ENCODE results near the gene SMARCD1.
"Not testable (repeated sequence)": the region's sequence is repeated elsewhere in the genome, so short reads cannot be mapped to it uniquely, and the experiment has no call there.

The SMARCD1 gene

DNA sequence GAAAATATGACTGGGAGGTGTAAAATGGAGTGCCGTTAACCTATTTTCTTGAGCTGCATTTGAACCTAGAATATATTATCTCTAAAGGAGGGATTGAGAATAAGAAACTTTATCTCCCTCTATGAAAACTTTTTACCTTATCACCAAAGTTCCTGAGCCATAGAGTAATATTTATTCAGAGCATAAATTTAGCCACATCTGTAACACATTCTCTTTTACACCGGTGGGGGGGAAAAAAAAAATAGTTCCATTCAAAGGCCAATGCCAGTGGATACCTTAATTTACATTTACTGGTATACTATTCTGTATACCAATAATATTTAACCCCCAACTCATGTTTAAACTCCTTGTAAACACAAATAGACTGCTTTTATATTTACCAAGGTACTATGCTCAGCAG lies 60.3 kb downstream of the SMARCD1 start:
- no peak for DNase-seq

DNA sequence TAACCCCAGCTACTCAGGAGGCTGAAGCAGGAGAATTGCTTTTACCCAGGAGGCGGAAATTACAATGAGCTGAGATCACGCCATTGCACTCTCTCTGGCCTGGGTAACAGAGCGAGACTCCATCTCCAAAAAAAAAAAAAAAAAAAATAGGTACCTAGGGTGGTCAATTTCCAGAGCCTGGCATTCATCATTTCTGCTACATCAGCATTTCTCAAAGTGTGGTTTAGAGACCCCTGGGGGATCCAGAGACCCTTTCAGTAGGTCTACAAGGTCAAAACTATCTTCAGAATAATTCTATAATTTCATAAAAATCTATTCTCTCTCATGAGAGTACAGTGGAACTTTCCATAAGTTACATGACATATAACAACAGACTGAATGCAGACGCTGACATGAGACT lies 62.1 kb downstream of the SMARCD1 start:
- DNase-seq = no peak

- DNase-seq = not testable (repeated sequence)
Measured at GRCh38 chr12:50148011-50148410, 62.9 kb downstream of the SMARCD1 start.

DNA sequence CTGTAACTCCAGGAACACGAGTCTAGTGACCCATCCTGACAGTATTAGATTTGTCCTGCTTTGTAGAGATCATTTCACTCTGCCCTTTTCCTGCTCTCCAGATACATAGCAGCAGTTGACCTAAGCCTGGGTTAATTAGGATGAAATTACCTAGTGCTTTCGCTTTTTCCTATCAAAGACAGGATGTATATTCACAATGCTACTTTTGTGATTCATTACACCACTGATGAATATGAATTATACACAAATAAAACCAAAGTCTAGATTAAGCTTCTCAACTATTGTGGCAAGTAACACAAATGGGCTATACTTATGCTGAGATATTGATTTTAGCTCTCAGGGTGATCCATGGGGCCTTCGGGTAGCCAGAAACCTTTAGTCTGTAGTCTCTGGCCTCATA lies 64.2 kb downstream of the SMARCD1 start:
- DNase-seq = no peak

Data from hippocampal formation (tissue), 2 donors.